Natural killer cell (primary cell): Measurements from ENCODE around the gene CCDC150. TPM values are rescaled to one million over a fixed set of nuclear protein-coding genes. Genes with fewer than 3 reads are reported as not detected.
A peak's percentile ranks its signal among the peaks of the same experiment; 100 is the strongest.

Experiments used
- ATAC-seq, 3 donors: fragments of 150-1000 bp in 2 of 3; fragments of 200-7000 bp in 1 of 3; cut with Tn5 transposase; 1 replicate in 1 of 3; 2 replicates in 2 of 3; pipeline ENCODE4 v1.10.0; 2021; ENCODE audit warnings: mild to moderate bottlenecking in 2 of 3, moderate library complexity in 2 of 3
- DNase-seq, 2 donors: peaks; one replicate each; pipeline versions ENCODE4 v3.0.0 to v3.0.0-alpha.2; 2013 to 2021; ENCODE audit warnings: mixed read lengths in 1 of 2
- H3K27ac ChIP-seq: one replicate; pipeline ENCODE4 v1.5.1; 2013; ENCODE audit warnings: mild to moderate bottlenecking, low read length
- H3K27me3 ChIP-seq: one replicate; pipeline ENCODE4 v1.6.1; 2013; ENCODE audit warnings: low read length; ENCODE audit not compliant: control insufficient read depth, insufficient read depth
- H3K36me3 ChIP-seq: one replicate; pipeline ENCODE4 v1.6.1; 2013; ENCODE audit warnings: low read length; ENCODE audit not compliant: control insufficient read depth, insufficient read depth
- H3K4me1 ChIP-seq: one replicate; pipeline ENCODE4 v1.6.1; 2013; ENCODE audit warnings: low read length; ENCODE audit not compliant: control insufficient read depth, insufficient read depth
- H3K4me3 ChIP-seq: one replicate; pipeline ENCODE4 v1.5.1; 2013; ENCODE audit warnings: low read length
- H3K9me3 ChIP-seq: one replicate; pipeline ENCODE4 v1.6.1; 2013; ENCODE audit warnings: low read length; ENCODE audit not compliant: control insufficient read depth, insufficient read depth
- H3K27ac Mint-ChIP-seq, 2 donors: one replicate each; pipeline ENCODE4 v1.8.0; 2022; ENCODE audit warnings: mild to moderate bottlenecking in 2 of 2, mixed read lengths in 2 of 2, moderate library complexity in 1 of 2
- H3K27me3 Mint-ChIP-seq, 2 donors: one replicate each; pipeline ENCODE4 v1.8.0; 2022; ENCODE audit warnings: low read depth in 2 of 2, mixed read lengths in 2 of 2
- H3K36me3 Mint-ChIP-seq: one replicate; pipeline ENCODE4 v1.8.0; 2022; ENCODE audit warnings: mixed read lengths
- H3K4me1 Mint-ChIP-seq, 2 donors: one replicate each; pipeline ENCODE4 v1.8.0; 2022; ENCODE audit warnings: mixed read lengths in 2 of 2
- H3K4me3 Mint-ChIP-seq: one replicate; pipeline ENCODE4 v1.8.0; 2022; ENCODE audit warnings: mild to moderate bottlenecking, moderate library complexity, mixed read lengths
- H3K9me3 Mint-ChIP-seq, 2 donors: one replicate each; pipeline ENCODE4 v1.8.0; 2022; ENCODE audit warnings: mixed read lengths in 2 of 2
- WGBS: methylation state at CpG from one replicate; pipeline ENCODE4 v1.1.7; 2013; ENCODE audit warnings: missing lambda C conversion rate; ENCODE audit not compliant: insufficient coverage; 5-methylcytosine and 5-hydroxymethylcytosine counted together
- intact Hi-C: fragments of 100-400 bp; cut with micrococcal nuclease; formaldehyde crosslinking; loops from one replicate; pipeline ENCODE4 v1.14.2; 2022
- total RNA-seq, 4 donors: library from RNA; stranded (reverse); fragments of 120-200 nt in 1 of 4; gene quantifications; one replicate each; pipeline versions ENCODE4 v1.2.3 to v1.2.4, GENCODE V29; 2013 to 2022
- TF ChIP-seq, protein P1 (sequence below): fragments of 200-600 bp; IDR thresholded peaks from one replicate; pipeline ENCODE4 v1.8.0; 2022; ENCODE audit warnings: antibody characterized with exemption

CCDC150 gene
- total RNA-seq, 3 donors from 2014 or later (not counting 1 experiment from before 2014, with no cell fraction given): 1.1 to 2.3 (median 1.3) TPM

DNA sequence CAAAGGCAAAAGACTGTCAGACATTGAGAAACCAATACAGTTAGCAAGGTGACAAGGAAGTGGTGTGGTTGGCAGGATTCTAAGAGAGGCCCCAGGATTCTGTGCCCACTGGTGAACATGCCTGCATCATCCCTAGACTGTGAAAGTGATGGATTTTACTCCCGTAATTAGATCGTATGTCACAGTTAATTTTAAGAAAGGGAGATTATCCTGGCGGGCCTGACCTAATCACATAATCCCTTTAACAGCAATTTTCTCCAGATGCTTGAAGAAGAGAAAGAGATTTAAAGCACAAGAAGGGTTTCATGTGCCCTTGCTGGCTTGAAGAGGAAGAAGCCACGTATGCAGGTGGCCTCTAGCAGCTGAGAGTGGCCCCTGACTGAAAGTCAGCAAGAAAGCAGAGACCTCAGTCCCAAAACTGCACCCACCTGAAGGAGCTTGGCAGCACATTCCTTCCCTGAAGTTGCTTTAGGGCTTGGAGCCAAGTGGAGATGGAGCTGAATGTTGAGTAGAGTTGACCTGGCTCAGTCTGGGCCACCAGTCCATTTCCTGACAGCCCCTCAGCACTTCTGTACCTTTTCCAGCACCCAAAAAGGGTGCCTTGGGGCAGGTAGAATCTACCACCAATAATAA is 110.9 kb downstream of the CCDC150 start:
- ATAC-seq (no peak), DNase-seq (no peak)
- no peak overlapping the region for H3K4me3 ChIP-seq
- WGBS: 81% methylated on average over 4 of the region's 4 CpGs
- Mint-ChIP-seq H3K4me1 (peaks cover 10 to 17% of the 10 kb centered on the region in 2 donors), H3K4me3 (no peak overlapping the region), H3K36me3 (peaks cover 3% of the 10 kb centered on the region), H3K9me3 (peaks cover 2 to 12% of the 10 kb centered on the region in 2 donors), H3K27me3 (no peaks in the 10 kb centered on the region), H3K27ac (peak overlapping the region in 1 of 2 donors; percentile 27)
- H3K36me3 ChIP-seq: no peaks in the 10 kb centered on the region
- peaks cover 6% of the 10 kb centered on the region for H3K4me1 ChIP-seq
- no peak overlapping the region for H3K27ac ChIP-seq
- TF ChIP-seq, protein P1, sequence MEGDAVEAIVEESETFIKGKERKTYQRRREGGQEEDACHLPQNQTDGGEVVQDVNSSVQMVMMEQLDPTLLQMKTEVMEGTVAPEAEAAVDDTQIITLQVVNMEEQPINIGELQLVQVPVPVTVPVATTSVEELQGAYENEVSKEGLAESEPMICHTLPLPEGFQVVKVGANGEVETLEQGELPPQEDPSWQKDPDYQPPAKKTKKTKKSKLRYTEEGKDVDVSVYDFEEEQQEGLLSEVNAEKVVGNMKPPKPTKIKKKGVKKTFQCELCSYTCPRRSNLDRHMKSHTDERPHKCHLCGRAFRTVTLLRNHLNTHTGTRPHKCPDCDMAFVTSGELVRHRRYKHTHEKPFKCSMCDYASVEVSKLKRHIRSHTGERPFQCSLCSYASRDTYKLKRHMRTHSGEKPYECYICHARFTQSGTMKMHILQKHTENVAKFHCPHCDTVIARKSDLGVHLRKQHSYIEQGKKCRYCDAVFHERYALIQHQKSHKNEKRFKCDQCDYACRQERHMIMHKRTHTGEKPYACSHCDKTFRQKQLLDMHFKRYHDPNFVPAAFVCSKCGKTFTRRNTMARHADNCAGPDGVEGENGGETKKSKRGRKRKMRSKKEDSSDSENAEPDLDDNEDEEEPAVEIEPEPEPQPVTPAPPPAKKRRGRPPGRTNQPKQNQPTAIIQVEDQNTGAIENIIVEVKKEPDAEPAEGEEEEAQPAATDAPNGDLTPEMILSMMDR: no peak
- no peaks in the 10 kb centered on the region for H3K27me3 ChIP-seq
- intact Hi-C loops: no loop called here
- H3K9me3 ChIP-seq: no peaks in the 10 kb centered on the region

DNA sequence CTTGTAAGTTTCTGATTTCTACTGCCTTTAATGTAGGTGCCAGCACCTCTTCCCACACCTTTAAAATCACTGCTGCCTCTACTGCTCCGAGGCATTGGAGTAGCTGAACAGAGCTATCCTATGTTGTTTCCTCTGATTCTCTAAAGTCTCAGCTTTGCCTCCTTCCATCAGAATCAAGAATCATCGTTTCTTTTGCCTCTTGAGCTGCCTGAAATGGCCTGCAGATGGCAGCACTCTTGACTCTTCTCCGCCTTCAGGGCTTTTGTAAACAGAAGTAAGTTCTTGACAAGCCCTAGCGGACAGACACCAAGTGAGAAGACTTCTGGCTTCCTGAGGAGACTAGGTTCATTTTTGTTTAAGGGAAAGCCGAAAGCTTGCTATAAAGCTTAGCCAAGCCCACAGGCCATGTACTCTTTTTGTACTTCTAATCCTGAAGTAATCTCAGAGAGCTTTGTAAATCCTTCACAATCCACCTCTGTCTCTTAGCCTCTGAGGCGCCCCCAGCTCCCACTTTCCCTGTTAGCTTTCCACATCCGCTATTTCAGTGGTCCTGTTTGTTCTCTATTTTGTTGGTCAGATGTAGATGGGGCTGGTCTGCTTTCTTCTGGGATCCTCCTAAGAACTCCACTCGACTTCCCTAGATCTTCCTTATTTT is 111.6 kb downstream of the CCDC150 start:
- no peaks in the 10 kb centered on the region for H3K36me3 ChIP-seq
- no peak overlapping the region for H3K4me3 Mint-ChIP-seq
- peak overlapping the region in 1 of 2 donors; percentile 27 for H3K27ac Mint-ChIP-seq
- ATAC-seq (peak; percentile 89 to 99 (median 98)), DNase-seq (peak; percentile 46 to 77)
- no peaks in the 10 kb centered on the region for H3K9me3 ChIP-seq
- no peaks in the 10 kb centered on the region for H3K27me3 ChIP-seq
- no peak overlapping the region for H3K4me3 ChIP-seq
- 33% methylated on average over 5 of the region's 8 CpGs for WGBS
- peaks cover 6% of the 10 kb centered on the region for H3K4me1 ChIP-seq
- no peaks in the 10 kb centered on the region for H3K27me3 Mint-ChIP-seq
- peaks cover 8 to 18% of the 10 kb centered on the region in 2 donors for H3K9me3 Mint-ChIP-seq
- intact Hi-C loops: loop anchor here (1.0 kb wide), 1 partner anchor 627 kb away; no protein-coding TSS in a partner anchor
- H3K4me1 Mint-ChIP-seq: peaks cover 10 to 17% of the 10 kb centered on the region in 2 donors
- TF ChIP-seq, protein P1: peak; percentile 73
- peaks cover 10% of the 10 kb centered on the region for H3K36me3 Mint-ChIP-seq
- no peak overlapping the region for H3K27ac ChIP-seq

DNA sequence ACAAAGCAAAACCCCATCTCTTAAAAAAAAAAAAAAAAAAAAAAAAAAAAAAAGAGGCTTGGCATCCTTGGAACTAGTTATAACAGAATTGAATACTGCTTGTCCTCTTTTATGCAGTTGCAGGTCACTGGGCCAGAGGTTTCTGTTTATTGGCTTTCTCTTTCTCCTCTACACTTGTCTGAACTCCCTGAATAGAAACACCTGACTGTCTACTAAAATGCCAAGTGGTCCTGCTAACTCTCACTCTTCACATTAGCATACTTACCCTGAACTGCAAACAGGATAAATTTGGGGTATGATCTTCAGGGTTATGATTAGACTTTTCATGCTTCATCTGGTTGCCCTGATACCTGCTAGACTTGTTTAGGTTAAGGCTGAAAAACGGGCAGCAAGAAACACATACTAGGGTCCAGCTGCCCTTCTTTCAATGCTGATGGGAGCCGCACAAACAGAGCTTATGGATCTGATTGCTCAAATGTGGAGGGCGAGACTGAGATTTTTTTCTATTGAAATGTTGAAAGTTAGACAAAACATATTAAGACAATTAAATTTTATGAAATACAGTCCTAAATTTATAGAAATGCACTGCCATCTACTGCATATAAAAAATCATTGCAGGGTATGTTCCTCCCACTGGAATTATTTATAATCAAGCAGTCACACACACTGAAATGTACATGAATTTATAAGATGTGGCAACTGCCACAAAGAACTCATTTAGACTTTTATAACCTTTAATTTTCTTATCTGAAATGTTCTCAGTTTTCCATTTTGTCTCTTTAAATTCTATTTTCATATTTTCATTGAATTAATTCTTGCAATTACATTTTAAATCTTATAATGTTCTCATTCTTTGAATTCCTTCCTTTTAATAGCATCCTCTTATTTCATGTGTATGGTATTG is 119.2 kb downstream of the CCDC150 start:
- WGBS: 90% methylated on average over 2 of the region's 3 CpGs
- H3K4me3 Mint-ChIP-seq: no peak overlapping the region
- peaks cover 14% of the 10 kb centered on the region for H3K36me3 ChIP-seq
- H3K27ac ChIP-seq: no peak overlapping the region
- H3K4me1 ChIP-seq: no peaks in the 10 kb centered on the region
- intact Hi-C loops: no loop called here
- H3K9me3 Mint-ChIP-seq: peaks cover 11 to 19% of the 10 kb centered on the region in 2 donors
- no peaks in the 10 kb centered on the region for H3K27me3 Mint-ChIP-seq
- no peak overlapping the region for H3K4me3 ChIP-seq
- H3K9me3 ChIP-seq: no peaks in the 10 kb centered on the region
- TF ChIP-seq, protein P1: no peak
- H3K27me3 ChIP-seq: no peaks in the 10 kb centered on the region
- H3K4me1 Mint-ChIP-seq: no peaks in the 10 kb centered on the region
- ATAC-seq (no peak), DNase-seq (no peak)
- peaks cover 22% of the 10 kb centered on the region for H3K36me3 Mint-ChIP-seq
- no peak overlapping the region for H3K27ac Mint-ChIP-seq
